WTC11 (cell line): ENCODE results near the gene SSTR5. TPM values are rescaled to one million over a fixed set of nuclear protein-coding genes. Genes with fewer than 3 reads are reported as not detected.

Source experiments
- ATAC-seq: fragments of 200-7000 bp; cut with Tn5 transposase; 2 replicates; pipeline ENCODE4 v1.10.0; 2021; ENCODE audit warnings: mild to moderate bottlenecking, moderate library complexity
- CTCF ChIA-PET: fragments of 300-600 bp; sonication (Branson Sonifier 250); formaldehyde crosslinking; loops from one replicate; lab custom pipeline; 2021; ENCODE audit warnings: antibody characterized with exemption; lab: Charles Lee
- POLR2A ChIA-PET: fragments of 350-600 bp; sonication (Branson Sonifier 250); formaldehyde crosslinking; loops from one replicate; lab custom pipeline; 2021; ENCODE audit warnings: antibody characterized with exemption; lab: Charles Lee
- DNase-seq: peaks from one replicate; pipeline ENCODE4 v3.0.0; 2021; ENCODE audit warnings: low spot score
- H3K27ac Mint-ChIP-seq: 2 replicates; pipeline ENCODE4 v1.8.0; 2021; ENCODE audit warnings: mixed read lengths
- H3K27me3 Mint-ChIP-seq: 2 replicates; pipeline ENCODE4 v1.8.0; 2021; ENCODE audit warnings: low read depth, mild to moderate bottlenecking, moderate library complexity, mixed read lengths
- H3K36me3 Mint-ChIP-seq: 2 replicates; pipeline ENCODE4 v1.8.0; 2021; ENCODE audit warnings: mixed read lengths
- H3K4me1 Mint-ChIP-seq: 2 replicates; pipeline ENCODE4 v1.8.0; 2022; ENCODE audit warnings: mixed read lengths
- H3K4me3 Mint-ChIP-seq: 2 replicates; pipeline ENCODE4 v1.8.0; 2021; ENCODE audit warnings: mild to moderate bottlenecking, moderate library complexity, mixed read lengths
- H3K9me3 Mint-ChIP-seq: 2 replicates; pipeline ENCODE4 v1.8.0; 2021; ENCODE audit warnings: mixed read lengths
- CREM ChIP-seq: sonication (generic); formaldehyde crosslinking; IDR thresholded peaks from 2 replicates; pipeline ENCODE4 v1.8.1; 2022; ENCODE audit warnings: mild to moderate bottlenecking, missing genetic modification reagents, moderate library complexity
- ESRRA ChIP-seq: sonication (generic); formaldehyde crosslinking; IDR thresholded peaks from 2 replicates; pipeline ENCODE4 v1.8.1; 2022; ENCODE audit warnings: mild to moderate bottlenecking, missing genetic modification reagents, borderline replicate concordance
- ETV6 ChIP-seq: sonication (generic); formaldehyde crosslinking; IDR thresholded peaks from 2 replicates; pipeline ENCODE4 v1.8.1; 2022; ENCODE audit warnings: mild to moderate bottlenecking, missing genetic modification reagents
- FOXJ3 ChIP-seq: sonication (generic); formaldehyde crosslinking; IDR thresholded peaks from 2 replicates; pipeline ENCODE4 v1.9.0; 2021; ENCODE audit warnings: missing genetic modification reagents, mild to moderate bottlenecking, borderline replicate concordance
- HMGA2 ChIP-seq: fragments of 250-450 bp; sonication (Bioruptor Pico); IDR thresholded peaks from 2 replicates; pipeline ENCODE4 v1.4.0; 2021; ENCODE audit warnings: mild to moderate bottlenecking, moderate library complexity
- MXD4 ChIP-seq: fragments of 250-450 bp; sonication (Bioruptor Pico); IDR thresholded peaks from 2 replicates; pipeline ENCODE4 v1.8.0; 2021; ENCODE audit warnings: mild to moderate bottlenecking, moderate library complexity, borderline replicate concordance
- NR1H2 ChIP-seq: sonication (generic); formaldehyde crosslinking; IDR thresholded peaks from 2 replicates; pipeline ENCODE4 v1.9.0; 2021; ENCODE audit warnings: mild to moderate bottlenecking, moderate library complexity, missing genetic modification reagents
- SP1 ChIP-seq: sonication (generic); formaldehyde crosslinking; conservative IDR thresholded peaks from 2 replicates; pipeline ENCODE4 v1.8.1; 2022; ENCODE audit warnings: missing genetic modification reagents
- TP53 ChIP-seq: sonication (generic); formaldehyde crosslinking; IDR thresholded peaks from 2 replicates; pipeline ENCODE4 v1.8.1; 2023; ENCODE audit warnings: mild to moderate bottlenecking, missing genetic modification reagents
- ZNF263 ChIP-seq: sonication (generic); formaldehyde crosslinking; IDR thresholded peaks from 2 replicates; pipeline ENCODE4 v1.8.1; 2022; ENCODE audit warnings: low read depth, mild to moderate bottlenecking, moderate library complexity, missing genetic modification reagents
- ZNF317 ChIP-seq: sonication (generic); formaldehyde crosslinking; IDR thresholded peaks from 2 replicates; pipeline ENCODE4 v1.8.1; 2023; ENCODE audit warnings: low read depth, mild to moderate bottlenecking, moderate library complexity, missing genetic modification reagents, borderline replicate concordance
- ZNF423 ChIP-seq: fragments of 250-450 bp; sonication (Bioruptor Pico); IDR thresholded peaks from 2 replicates; pipeline ENCODE4 v2.1.2; 2022; ENCODE audit warnings: mild to moderate bottlenecking, moderate library complexity
- ZNF671 ChIP-seq: fragments of 250-450 bp; sonication (Bioruptor Pico); IDR thresholded peaks from 2 replicates; pipeline ENCODE4 v1.8.0; 2021; ENCODE audit warnings: mild to moderate bottlenecking
- total RNA-seq: library from RNA; stranded (reverse); gene quantifications from 3 replicates; pipeline ENCODE4 v1.2.3, GENCODE V29; 2021
- TF ChIP-seq, protein P1 (sequence below): sonication (generic); formaldehyde crosslinking; IDR thresholded peaks from 2 replicates; pipeline ENCODE4 v1.8.1; 2022; ENCODE audit warnings: low read depth, missing genetic modification reagents, borderline replicate concordance
- TF ChIP-seq, protein P2 (sequence below): sonication (generic); formaldehyde crosslinking; IDR thresholded peaks from 2 replicates; pipeline ENCODE4 v1.8.1; 2022; ENCODE audit warnings: low read depth, mild to moderate bottlenecking, moderate library complexity, missing genetic modification reagents, borderline replicate concordance
- TF ChIP-seq, protein P3 (sequence below): sonication (generic); formaldehyde crosslinking; IDR thresholded peaks from 2 replicates; pipeline ENCODE4 v1.8.1; 2022; ENCODE audit warnings: mild to moderate bottlenecking, missing genetic modification reagents, moderate library complexity, borderline replicate concordance
- TF ChIP-seq, protein P4 (sequence below): sonication (generic); formaldehyde crosslinking; IDR thresholded peaks from 2 replicates; pipeline ENCODE4 v1.8.0; 2022; ENCODE audit warnings: mild to moderate bottlenecking, missing genetic modification reagents
- TF ChIP-seq, protein P5 (sequence below): sonication (generic); formaldehyde crosslinking; IDR thresholded peaks from 2 replicates; pipeline ENCODE4 v1.8.1; 2023; ENCODE audit warnings: mild to moderate bottlenecking, missing genetic modification reagents
- TF ChIP-seq, protein P6 (sequence below): sonication (generic); formaldehyde crosslinking; conservative IDR thresholded peaks from 2 replicates; pipeline ENCODE4 v1.8.1; 2022; ENCODE audit warnings: mild to moderate bottlenecking, missing genetic modification reagents
- TF ChIP-seq, protein P7 (sequence below): sonication (generic); formaldehyde crosslinking; IDR thresholded peaks from 2 replicates; pipeline ENCODE4 v1.8.1; 2022; ENCODE audit warnings: mild to moderate bottlenecking, moderate library complexity, missing genetic modification reagents
- TF ChIP-seq, protein P8 (sequence below): sonication (generic); formaldehyde crosslinking; conservative IDR thresholded peaks from 2 replicates; pipeline ENCODE4 v1.8.1; 2023; ENCODE audit warnings: mild to moderate bottlenecking, low read depth, missing genetic modification reagents, moderate library complexity

SSTR5 gene
- total RNA-seq, 1 experiment from 2014 or later = 0.61 TPM

DNA sequence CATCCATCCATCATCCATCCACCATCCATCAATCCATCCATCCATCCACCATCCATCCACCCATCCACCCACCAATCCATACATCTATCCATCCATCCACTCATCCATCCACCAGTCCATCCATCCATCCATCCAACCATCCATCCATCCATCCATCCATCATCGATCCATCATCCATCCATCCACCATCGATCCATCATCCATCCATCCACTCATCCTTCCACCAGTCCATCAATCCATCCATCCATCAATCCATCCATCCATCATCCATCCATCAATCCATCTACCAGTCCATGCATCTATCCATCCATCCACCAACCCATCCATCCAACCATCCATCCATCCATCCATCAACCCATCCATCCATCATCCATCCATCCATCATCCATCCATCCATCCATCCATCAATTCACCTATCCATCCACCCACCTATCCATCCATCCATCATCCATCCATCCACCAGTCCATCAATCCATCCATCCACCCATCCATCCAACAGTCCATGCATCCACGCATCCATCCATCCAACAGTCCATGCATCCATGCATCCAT lies 39.3 kb upstream of the SSTR5 start (continued):
- TF ChIP-seq, protein P1, sequence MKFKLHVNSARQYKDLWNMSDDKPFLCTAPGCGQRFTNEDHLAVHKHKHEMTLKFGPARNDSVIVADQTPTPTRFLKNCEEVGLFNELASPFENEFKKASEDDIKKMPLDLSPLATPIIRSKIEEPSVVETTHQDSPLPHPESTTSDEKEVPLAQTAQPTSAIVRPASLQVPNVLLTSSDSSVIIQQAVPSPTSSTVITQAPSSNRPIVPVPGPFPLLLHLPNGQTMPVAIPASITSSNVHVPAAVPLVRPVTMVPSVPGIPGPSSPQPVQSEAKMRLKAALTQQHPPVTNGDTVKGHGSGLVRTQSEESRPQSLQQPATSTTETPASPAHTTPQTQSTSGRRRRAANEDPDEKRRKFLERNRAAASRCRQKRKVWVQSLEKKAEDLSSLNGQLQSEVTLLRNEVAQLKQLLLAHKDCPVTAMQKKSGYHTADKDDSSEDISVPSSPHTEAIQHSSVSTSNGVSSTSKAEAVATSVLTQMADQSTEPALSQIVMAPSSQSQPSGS (CRISPR knock-in tag) = no peak
- no peak for TF ChIP-seq ZNF671 (CRISPR knock-in tag)
- no peak for TF ChIP-seq FOXJ3

DNA sequence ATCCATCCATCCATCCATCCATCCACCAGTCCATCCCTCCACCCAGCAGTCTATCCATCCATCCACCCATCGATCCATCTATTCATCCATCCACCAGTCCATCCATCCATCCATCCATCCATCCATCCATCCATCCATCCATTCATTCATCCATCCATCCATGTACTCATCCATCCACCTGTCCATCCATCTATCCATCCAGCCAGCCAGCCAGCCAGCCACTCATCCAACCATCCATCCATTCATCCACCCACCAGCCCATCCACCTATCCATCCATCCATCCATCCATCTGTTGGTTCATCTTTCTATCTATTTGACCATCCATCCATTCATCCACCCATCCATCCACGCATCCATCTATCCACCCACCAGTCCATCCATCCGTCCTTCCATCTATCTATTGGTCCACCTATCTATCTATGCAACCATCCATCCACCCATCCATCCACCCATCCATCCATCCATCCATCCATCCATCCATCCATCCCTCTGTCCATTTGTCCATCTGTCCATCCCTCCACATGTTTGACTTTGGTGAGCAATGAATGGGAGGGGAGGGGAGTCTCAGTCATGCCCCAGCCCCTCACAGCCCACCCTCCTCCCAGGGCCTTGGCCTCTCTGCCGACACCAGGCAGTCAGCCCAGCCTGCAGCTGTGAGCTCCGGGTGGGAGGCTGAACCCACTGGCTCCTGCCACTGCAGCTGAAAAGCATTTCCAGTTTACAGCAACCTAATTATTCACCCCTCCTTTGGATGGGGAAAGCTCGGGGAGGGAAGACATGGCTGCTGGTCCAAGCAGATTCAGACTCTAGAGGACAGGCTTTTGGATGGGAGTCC lies 38.1 kb upstream of the SSTR5 start:
- H3K27me3 Mint-ChIP-seq = no peaks in the 10 kb centered on the region
- no peaks in the 10 kb centered on the region for H3K36me3 Mint-ChIP-seq
- no peak overlapping the region for H3K4me3 Mint-ChIP-seq
- no peak for ATAC-seq
- no peak for DNase-seq
- H3K4me1 Mint-ChIP-seq = no peaks in the 10 kb centered on the region
- ChIA-PET CTCF (no interaction called here), POLR2A (no interaction called here)
- H3K27ac Mint-ChIP-seq = no peak overlapping the region
- H3K9me3 Mint-ChIP-seq = no peaks in the 10 kb centered on the region
- TF ChIP-seq ETV6 (CRISPR knock-in tag) (no peak), ZNF423 (CRISPR knock-in tag) (no peak), ZNF263 (CRISPR knock-in tag) (no peak), HMGA2 (CRISPR knock-in tag) (no peak), CREM (CRISPR knock-in tag) (no peak), SP1 (CRISPR knock-in tag) (no peak), ESRRA (CRISPR knock-in tag) (no peak), ZNF671 (CRISPR knock-in tag) (no peak), NR1H2 (no peak), ZNF317 (no peak), MXD4 (CRISPR knock-in tag) (no peak), TP53 (CRISPR knock-in tag) (no peak)
- TF ChIP-seq, protein P2, sequence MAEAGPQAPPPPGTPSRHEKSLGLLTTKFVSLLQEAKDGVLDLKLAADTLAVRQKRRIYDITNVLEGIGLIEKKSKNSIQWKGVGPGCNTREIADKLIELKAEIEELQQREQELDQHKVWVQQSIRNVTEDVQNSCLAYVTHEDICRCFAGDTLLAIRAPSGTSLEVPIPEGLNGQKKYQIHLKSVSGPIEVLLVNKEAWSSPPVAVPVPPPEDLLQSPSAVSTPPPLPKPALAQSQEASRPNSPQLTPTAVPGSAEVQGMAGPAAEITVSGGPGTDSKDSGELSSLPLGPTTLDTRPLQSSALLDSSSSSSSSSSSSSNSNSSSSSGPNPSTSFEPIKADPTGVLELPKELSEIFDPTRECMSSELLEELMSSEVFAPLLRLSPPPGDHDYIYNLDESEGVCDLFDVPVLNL = no peak
- TF ChIP-seq, protein P3, sequence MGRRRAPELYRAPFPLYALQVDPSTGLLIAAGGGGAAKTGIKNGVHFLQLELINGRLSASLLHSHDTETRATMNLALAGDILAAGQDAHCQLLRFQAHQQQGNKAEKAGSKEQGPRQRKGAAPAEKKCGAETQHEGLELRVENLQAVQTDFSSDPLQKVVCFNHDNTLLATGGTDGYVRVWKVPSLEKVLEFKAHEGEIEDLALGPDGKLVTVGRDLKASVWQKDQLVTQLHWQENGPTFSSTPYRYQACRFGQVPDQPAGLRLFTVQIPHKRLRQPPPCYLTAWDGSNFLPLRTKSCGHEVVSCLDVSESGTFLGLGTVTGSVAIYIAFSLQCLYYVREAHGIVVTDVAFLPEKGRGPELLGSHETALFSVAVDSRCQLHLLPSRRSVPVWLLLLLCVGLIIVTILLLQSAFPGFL (CRISPR knock-in tag) = no peak
- TF ChIP-seq, protein P4, sequence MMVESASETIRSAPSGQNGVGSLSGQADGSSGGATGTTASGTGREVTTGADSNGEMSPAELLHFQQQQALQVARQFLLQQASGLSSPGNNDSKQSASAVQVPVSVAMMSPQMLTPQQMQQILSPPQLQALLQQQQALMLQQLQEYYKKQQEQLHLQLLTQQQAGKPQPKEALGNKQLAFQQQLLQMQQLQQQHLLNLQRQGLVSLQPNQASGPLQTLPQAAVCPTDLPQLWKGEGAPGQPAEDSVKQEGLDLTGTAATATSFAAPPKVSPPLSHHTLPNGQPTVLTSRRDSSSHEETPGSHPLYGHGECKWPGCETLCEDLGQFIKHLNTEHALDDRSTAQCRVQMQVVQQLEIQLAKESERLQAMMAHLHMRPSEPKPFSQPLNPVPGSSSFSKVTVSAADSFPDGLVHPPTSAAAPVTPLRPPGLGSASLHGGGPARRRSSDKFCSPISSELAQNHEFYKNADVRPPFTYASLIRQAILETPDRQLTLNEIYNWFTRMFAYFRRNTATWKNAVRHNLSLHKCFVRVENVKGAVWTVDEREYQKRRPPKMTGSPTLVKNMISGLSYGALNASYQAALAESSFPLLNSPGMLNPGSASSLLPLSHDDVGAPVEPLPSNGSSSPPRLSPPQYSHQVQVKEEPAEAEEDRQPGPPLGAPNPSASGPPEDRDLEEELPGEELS (CRISPR knock-in tag) = no peak
- TF ChIP-seq, protein P5, sequence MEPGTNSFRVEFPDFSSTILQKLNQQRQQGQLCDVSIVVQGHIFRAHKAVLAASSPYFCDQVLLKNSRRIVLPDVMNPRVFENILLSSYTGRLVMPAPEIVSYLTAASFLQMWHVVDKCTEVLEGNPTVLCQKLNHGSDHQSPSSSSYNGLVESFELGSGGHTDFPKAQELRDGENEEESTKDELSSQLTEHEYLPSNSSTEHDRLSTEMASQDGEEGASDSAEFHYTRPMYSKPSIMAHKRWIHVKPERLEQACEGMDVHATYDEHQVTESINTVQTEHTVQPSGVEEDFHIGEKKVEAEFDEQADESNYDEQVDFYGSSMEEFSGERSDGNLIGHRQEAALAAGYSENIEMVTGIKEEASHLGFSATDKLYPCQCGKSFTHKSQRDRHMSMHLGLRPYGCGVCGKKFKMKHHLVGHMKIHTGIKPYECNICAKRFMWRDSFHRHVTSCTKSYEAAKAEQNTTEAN (CRISPR knock-in tag) = no peak
- TF ChIP-seq, protein P6, sequence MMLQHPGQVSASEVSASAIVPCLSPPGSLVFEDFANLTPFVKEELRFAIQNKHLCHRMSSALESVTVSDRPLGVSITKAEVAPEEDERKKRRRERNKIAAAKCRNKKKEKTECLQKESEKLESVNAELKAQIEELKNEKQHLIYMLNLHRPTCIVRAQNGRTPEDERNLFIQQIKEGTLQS (CRISPR knock-in tag) = no peak
- TF ChIP-seq, protein P7, sequence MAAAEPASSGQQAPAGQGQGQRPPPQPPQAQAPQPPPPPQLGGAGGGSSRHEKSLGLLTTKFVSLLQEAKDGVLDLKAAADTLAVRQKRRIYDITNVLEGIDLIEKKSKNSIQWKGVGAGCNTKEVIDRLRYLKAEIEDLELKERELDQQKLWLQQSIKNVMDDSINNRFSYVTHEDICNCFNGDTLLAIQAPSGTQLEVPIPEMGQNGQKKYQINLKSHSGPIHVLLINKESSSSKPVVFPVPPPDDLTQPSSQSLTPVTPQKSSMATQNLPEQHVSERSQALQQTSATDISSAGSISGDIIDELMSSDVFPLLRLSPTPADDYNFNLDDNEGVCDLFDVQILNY (CRISPR knock-in tag) = no peak
- TF ChIP-seq, protein P8, sequence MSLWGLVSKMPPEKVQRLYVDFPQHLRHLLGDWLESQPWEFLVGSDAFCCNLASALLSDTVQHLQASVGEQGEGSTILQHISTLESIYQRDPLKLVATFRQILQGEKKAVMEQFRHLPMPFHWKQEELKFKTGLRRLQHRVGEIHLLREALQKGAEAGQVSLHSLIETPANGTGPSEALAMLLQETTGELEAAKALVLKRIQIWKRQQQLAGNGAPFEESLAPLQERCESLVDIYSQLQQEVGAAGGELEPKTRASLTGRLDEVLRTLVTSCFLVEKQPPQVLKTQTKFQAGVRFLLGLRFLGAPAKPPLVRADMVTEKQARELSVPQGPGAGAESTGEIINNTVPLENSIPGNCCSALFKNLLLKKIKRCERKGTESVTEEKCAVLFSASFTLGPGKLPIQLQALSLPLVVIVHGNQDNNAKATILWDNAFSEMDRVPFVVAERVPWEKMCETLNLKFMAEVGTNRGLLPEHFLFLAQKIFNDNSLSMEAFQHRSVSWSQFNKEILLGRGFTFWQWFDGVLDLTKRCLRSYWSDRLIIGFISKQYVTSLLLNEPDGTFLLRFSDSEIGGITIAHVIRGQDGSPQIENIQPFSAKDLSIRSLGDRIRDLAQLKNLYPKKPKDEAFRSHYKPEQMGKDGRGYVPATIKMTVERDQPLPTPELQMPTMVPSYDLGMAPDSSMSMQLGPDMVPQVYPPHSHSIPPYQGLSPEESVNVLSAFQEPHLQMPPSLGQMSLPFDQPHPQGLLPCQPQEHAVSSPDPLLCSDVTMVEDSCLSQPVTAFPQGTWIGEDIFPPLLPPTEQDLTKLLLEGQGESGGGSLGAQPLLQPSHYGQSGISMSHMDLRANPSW (CRISPR knock-in tag) = no peak
